Activated T-helper 17 cell treated with anti-CD3 and anti-CD28 coated beads, Interleukin-2, amount 50 U/mL, for 72 hours (primary cell): ENCODE data around the gene SEPSECS. TPM values are rescaled to one million over a fixed set of nuclear protein-coding genes. Genes with fewer than 3 reads are reported as not detected.

Experiments
- total RNA-seq, 2 donors: library from RNA; stranded (reverse); gene quantifications; one replicate each; pipeline ENCODE4 v1.2.3, GENCODE V29; 2022

SEPSECS gene
- total RNA-seq, 2 donors from 2014 or later, result 11.5 to 11.8 TPM

Other genes starting within 250 kb of the SEPSECS start
- gene CCDC149, start 247.4 kb downstream of the SEPSECS start, total RNA-seq, result not detected
- gene LGI2, start 129.5 kb downstream of the SEPSECS start, total RNA-seq, result not detected
- gene PI4K2B, start 73.6 kb upstream of the SEPSECS start, total RNA-seq, result 10 to 100 TPM; 24.1 to 37.2 TPM
- 10 to 100 TPM; 12.7 to 17.2 TPM for gene ZCCHC4, start 152.3 kb upstream of the SEPSECS start, total RNA-seq
- 10 to 100 TPM; 34.9 to 54.4 TPM for gene ANAPC4, start 216.8 kb upstream of the SEPSECS start, total RNA-seq